Middle frontal gyrus (tissue), 1 donor: ENCODE data around the gene SPEN.
"Not testable (repeated sequence)": the region's sequence is repeated elsewhere in the genome, so short reads cannot be mapped to it uniquely, and the experiment has no call there.

ENCODE experiments used
- DNase-seq: peaks from one replicate; pipeline ENCODE4 v3.0.0-alpha.2; 2015; ENCODE audit warnings: low spot score; ENCODE audit errors: extremely low spot score

SPEN gene

DNA sequence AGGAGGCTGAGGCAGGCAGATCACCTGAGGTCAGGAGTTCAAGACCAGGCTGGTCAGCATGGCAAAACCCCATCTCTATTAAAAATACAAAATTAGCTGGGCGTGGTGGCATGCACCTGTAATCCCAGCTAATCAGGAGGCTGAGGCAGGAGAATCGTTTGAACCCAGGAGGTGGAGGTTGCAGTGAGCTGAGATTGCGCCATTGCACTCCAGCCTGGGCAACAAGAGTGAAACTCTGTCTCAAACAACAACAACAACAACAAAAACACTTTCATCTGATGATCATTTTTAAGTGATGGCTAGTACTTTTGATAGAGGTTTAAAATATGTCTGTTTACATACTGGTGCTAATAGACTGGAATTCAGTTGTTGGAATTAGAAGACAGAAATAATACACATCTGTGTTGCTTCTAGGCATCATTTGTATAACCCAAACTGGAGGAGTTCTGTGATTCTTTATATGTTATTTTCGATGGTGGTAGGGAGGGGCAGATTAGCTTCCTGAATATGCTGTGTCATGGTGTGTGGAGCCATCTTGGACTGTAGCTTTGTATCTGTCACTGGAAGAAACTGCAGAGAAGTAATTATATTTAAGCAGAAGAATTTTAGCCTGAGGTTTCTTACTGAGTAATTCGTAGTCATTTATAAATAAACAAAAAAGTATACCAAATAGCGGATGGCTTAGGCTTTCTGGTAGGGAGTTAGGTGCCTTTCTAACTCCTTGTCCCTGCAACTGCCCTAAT, 45.5 kb downstream of the SPEN start:
- DNase-seq = not testable (repeated sequence)

DNA sequence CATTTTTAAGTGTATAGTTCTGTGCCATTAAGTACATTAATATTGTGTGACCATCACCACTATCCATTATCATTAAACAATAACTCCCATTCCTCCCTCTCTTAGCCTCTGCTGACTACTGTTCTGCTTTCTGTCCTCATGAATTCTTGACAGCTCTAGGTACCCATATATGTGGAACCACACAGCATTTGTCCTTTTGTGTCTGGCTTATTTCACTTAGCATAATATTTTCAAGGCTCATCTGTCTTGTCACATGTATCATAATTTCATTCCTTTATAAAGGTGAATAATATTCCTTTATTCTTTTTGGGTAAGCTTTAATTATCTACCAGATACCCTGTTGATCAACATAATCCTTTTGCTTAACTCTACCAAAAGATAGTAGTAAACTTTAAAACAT, 47.7 kb downstream of the SPEN start:
- no peak for DNase-seq

DNA sequence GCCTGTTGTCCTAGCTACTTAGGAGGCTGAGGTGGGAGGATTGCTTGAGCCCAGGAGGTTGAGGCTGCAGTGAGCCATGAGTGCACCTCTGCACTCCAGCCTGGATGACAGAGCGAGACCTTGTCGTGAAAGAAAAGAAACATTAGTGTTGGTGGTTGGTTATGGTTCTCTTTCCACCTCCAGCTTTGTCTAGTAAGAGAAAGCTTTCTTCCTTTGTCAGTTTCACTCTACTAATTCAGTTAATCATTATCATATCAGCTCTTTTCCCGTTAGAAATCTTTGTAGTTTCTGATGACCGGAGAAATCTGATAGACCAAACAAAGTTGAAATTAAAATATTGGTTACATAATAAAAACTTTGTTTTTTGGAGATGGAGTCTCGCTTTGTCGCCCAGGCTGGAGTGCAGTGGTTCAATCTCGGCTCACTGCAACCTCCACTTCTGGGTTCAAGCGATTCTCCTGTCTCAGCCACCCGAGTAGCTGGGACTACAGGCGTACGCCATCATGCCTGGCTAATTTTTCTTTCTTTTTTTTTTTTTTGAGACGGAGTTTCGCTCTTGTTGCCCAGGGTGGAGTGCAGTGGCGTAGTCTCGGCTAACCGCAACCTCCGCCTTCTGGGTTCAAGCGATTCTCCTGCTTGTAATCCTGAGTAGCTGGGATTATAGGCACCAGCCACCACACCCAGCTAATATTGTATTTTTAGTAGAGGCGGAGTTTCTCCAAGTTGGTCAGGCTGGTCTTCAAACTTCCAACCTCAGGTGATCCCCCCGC, 49.5 kb downstream of the SPEN start:
- DNase-seq = not testable (repeated sequence)

DNA sequence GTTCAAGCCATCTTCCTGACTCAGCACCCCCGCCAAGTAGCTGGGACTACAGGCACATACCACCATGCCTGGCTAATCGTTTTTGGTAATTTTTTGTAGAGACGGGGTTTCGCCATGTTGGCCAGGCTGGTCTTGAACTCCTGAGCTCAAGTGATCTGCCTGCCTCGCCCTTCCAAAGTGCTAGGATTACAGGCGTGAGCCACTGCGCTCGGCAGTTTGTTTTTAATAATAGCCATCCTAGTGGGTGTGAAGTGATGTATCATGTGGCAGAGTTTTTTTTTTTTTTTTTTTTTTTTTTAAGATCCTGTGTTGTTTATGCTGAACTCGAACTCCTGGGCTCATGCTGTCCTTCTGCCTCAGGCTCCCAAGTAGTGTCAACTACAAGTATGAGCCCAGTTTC, 51.8 kb downstream of the SPEN start:
- no peak for DNase-seq

DNA sequence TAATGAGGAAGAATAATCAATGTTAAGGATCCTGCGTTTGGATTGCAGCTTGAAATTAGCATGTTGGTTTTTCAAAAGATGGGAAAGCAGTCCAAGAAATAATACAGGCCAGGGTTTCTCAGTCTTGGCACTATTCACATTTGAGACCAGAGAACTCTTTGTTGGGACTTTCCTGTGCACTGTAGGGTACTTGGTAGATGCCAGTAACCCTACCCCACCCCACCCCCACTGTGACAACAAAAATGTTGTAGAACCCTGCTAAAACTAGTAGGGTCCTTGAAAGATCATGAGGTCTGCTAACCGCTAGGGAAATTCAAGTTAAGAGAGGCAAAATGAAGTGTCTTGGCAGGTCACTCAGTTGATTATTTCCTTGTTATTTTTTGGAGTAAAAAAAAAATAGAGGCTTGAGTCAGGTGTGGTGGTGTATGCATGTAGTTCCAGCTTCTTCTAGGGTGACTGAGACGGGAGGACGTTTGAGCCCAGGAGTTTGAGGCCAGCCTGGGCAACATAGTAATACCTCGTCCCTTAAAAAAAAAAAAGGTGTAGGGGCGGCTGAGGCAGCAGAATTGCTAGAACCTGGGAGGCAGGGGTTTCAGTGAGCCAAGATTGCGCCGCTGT, 53.3 kb downstream of the SPEN start:
- no peak for DNase-seq

DNA sequence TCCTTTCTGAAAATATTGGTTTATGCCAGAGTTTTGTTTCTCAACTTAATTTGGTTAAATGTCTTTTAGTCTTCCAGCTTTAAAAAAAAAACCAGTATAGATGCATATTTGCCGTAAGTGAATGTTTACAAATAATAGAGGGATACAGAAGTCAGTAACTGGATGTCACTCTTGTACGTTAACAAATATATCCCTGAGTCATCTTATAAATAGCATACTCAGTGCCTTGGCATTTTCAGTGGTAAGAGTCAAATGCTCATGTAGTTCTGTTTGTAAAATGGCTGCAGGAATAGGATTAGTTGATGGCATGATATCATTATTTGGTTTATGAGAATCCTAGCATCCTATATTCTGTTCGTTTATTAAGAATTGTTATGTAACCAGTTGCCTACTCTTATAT, 55.4 kb downstream of the SPEN start:
- DNase-seq = no peak

DNA sequence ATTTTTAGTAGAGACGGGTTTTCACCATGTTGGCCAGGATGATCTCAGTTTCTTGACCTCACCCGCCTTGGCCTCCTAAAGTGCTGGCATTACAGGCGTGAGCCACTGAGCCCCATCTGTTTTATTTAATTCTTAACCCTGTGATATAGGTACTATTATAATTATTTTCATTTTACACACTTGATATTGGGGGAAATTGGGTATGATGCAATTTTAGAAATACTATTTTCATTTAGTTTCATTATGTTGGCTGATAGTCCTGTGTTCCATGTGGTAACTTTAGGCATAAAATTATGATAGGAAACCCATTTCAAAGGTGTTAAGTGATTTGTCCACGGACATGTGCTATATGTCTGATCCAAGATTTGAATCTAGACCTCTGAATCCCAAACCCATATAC, 61.1 kb downstream of the SPEN start:
- no peak for DNase-seq

DNA sequence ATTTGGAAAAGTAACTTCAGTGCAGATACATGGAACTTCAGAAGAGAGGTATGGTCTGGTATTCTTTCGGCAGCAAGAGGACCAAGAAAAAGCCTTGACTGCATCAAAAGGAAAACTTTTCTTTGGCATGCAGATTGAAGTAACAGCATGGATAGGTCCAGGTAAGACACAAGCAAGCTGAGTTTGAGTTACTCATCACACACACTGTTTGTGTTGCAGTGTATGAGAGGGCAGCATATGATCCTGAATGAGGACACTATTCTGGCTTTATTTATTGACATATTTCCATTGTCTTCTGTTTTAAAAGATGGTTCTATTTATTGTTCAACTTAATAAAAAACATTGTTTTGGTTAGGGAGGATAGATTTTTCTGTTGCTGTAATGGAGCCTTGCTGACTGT, 63.6 kb downstream of the SPEN start:
- no peak for DNase-seq

DNA sequence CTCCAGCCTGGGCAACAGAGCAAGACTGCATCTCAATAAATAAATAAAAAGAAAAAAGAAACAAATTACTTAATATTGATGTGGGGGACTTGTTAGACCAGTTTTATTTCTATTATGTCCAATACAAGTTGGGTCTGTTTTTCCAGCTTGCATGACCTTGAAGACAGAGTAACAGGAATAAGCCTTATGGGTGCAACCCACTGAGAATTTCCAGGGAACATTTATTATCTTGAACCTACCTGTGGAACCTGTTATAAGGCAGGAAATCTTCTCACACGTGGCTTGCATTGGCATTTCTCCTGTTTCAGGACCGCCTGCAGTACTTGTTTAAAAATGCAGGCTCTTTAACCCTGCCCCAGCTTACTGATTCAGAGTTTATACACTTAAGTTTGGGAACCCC, 64.4 kb downstream of the SPEN start:
- no peak for DNase-seq

DNA sequence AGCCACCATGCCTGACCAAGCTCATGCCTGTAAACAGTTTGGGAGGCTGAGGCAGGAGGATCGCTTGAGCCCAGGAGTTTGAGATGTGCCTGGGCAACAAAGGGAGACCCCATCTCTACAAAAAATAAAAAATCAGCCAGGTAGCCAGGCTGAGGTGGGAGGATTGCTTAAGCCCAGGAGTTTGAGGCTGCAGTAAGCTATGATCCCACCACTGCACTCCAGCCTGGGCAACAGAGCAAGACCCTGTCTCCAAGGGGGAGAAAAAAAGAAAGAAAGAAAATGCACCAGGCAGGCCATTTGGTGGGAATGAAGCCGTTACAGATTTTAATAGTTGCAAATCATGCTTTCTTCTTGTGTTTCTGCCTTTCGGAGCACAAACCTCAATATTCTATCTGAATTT, 66.1 kb downstream of the SPEN start:
- not testable (repeated sequence) for DNase-seq

DNA sequence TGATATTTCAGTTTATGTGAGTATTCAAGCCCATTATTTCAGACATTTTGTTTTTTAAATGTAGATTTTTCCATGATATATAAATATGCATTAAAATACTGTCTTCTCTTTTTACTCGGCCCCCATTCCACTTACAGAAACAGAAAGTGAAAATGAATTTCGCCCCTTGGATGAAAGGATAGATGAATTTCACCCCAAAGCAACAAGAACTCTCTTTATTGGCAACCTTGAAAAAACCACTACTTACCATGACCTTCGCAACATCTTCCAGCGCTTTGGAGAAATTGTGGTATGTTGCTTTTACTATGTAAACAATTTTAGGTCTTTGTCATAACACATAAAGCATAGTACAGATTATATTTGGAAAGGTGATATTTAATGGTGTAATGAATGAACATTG, 68.5 kb downstream of the SPEN start:
- no peak for DNase-seq

DNA sequence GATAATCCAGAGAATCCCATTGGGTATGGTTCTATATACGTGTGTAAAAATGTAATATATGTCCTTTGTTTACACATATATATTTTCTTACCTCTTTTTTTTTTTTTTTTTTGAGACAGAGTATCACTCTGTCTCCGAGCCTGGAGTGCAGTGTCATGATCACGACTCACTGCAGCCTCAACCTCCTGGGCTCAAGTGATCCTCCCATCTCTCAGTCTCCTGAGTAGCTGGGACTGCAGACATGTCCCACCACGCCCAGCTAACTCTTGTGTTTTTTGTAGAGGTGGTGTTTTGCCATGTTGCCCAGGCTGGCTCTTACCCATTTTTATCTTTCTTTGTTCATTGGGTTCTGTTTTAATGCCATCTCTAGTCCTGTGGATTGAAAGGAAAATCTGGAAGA, 68.9 kb downstream of the SPEN start:
- no peak for DNase-seq

DNA sequence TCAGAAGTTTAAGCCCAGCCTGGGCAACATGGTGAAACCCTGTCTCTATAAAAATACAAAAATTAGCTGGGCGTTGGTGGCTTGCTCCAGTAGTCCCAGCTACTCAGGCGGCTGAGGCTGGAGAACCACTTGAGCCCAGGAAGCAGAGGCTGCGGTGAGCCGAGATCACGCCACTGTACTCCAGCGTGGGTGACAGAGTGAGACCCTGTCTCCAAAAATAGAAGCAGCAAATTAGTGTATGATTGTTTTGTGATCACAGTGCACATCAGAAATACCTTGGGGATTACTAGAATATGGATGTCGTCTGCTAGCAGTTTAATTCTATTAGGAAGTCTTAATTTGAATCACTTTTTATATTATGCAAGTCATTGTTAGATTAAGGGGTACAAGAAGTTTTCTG, 69.4 kb downstream of the SPEN start:
- DNase-seq = no peak

DNA sequence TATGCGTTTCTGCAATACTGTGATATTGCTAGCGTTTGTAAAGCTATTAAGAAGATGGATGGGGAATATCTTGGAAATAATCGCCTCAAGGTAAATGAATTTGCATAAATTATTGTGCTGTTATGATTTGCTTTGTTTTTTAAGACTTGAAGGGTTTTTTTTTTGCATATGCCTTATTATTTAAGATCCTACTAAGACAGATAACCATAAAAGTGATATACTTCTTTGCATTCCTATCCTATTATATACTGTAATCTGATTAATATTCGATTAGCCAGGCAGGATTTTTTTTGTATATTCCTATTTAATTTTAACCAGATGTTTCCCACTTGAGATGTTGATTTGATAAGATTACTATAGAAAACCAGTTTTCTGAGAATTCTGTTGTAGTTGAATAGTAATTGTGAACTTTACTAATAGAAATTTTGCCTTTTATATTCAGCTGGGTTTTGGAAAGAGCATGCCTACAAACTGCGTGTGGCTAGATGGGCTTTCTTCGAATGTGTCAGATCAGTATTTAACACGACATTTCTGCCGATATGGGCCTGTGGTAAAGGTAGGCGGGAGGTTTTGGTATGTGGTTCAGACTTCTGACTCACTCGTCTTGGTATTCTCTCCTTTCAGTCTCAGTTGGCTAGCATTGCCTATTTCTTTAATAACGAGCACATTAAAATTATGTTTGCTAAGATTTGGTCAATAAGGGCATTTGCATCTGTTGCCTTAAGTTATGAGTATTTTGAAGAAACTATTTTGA, 71.6 kb downstream of the SPEN start:
- DNase-seq = no peak

DNA sequence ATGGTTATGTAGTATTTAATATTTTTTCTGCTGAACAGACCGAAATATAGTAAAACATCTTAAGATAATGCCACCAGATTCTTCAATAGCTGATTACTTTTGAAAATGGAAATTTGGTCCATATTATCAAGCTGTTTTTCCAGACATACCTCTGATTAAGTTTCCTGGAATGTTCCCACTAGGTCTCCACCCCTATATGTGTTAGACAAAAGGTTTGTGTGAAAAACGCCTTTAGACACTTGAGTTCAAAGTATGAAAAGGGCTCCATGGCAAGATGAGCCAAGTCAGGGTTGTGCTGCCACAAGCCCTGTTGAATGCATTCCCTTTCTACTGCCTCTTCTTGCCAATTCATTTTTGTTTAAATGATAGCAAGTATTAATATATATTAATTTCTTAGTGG, 75.7 kb downstream of the SPEN start:
- DNase-seq = no peak

DNA sequence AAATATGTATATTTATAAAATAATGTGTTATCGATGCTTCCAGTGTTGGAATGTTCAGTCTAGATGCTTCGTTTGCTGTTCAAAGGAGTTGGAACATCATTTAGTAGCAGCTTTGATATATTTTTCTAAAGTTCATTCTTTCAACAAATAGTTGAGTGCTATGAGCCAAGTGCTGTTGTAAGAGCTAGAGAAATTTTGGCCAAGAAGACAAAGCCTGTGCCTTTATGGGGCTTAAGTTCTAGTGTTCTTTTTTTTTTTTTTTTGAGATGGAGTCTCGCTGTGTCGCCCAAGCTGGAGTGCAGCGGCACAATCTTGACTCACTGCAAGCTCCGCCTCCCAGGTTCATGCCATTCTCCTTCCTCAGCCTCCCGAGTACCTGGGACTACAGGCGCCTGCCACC, 78.9 kb downstream of the SPEN start:
- not testable (repeated sequence) for DNase-seq

DNA sequence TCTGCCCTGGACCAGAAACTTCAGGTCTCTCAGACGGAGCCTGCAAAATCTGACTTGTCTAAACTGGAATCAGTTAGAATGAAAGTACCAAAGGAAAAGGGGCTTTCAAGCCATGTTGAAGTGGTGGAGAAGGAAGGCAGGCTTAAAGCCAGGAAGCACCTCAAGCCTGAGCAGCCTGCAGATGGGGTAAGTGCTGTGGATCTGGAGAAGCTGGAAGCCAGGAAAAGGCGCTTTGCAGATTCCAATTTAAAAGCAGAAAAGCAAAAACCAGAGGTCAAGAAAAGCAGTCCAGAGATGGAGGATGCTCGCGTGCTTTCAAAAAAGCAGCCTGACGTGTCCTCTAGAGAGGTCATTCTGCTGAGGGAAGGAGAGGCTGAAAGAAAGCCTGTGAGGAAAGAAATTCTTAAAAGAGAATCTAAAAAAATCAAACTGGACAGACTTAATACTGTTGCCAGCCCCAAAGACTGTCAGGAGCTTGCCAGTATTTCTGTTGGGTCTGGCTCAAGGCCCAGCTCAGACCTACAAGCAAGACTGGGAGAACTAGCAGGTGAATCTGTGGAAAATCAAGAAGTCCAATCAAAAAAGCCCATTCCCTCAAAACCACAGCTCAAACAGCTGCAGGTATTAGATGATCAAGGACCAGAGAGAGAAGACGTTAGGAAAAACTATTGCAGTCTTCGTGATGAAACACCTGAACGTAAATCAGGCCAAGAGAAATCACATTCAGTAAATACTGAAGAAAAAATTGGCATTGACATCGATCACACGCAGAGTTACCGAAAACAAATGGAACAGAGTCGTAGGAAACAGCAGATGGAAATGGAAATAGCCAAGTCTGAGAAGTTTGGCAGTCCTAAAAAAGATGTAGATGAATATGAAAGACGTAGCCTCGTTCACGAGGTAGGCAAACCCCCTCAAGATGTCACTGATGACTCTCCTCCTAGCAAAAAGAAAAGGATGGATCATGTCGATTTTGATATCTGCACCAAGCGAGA, 81.8 kb downstream of the SPEN start:
- DNase-seq = no peak

DNA sequence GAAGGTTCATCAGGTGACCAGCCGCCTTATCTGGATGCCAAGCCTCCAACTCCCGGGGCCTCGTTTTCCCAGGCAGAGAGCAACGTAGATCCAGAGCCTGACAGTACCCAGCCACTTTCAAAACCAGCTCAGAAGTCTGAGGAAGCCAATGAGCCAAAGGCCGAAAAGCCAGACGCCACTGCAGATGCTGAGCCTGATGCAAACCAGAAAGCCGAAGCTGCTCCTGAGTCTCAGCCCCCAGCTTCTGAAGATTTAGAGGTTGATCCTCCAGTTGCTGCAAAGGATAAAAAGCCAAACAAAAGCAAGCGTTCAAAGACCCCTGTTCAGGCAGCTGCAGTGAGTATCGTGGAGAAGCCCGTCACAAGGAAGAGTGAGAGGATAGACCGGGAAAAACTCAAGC, 83.9 kb downstream of the SPEN start:
- no peak for DNase-seq

DNA sequence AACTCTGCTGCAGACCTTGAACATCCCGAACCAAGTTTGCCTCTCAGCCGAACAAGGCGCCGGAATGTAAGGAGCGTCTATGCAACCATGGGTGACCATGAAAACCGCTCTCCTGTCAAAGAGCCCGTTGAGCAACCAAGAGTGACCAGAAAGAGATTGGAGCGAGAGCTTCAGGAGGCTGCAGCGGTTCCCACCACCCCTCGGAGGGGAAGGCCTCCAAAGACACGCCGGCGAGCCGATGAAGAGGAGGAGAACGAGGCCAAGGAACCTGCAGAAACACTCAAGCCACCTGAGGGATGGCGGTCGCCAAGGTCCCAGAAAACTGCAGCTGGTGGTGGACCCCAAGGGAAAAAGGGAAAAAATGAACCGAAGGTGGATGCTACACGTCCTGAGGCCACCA, 84.4 kb downstream of the SPEN start:
- DNase-seq = no peak

DNA sequence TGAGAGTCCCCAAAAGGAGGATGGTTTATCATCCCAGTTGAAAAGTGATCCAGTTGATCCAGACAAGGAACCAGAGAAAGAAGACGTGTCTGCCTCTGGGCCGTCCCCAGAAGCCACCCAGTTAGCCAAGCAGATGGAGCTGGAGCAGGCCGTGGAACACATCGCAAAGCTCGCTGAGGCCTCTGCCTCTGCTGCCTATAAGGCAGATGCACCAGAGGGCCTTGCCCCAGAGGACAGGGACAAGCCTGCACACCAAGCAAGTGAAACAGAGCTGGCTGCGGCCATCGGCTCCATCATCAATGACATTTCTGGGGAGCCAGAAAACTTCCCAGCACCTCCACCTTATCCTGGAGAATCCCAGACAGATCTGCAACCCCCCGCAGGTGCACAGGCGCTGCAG, 85.1 kb downstream of the SPEN start:
- no peak for DNase-seq

DNA sequence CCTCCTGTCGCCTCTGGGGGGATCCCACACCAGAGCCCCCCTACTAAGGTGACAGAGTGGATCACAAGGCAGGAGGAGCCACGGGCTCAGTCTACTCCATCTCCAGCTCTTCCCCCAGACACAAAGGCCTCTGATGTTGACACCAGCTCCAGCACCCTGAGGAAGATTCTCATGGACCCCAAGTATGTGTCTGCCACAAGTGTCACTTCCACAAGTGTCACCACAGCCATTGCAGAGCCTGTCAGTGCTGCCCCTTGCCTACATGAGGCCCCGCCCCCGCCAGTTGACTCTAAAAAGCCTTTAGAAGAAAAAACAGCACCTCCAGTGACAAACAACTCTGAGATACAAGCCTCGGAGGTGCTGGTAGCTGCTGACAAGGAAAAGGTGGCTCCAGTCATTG, 86.2 kb downstream of the SPEN start:
- DNase-seq = no peak
